Ishikawa (cell line): Measurements from ENCODE around the gene RASL10B.

Source experiments
- CEBPB ChIP-seq: IDR thresholded peaks from 2 replicates; pipeline ENCODE4 v1.6.1; 2012
- CREB1 ChIP-seq: IDR thresholded peaks from 2 replicates; pipeline ENCODE4 v1.6.1; 2012; ENCODE audit warnings: low read depth
- EGR1 ChIP-seq: IDR thresholded peaks from 2 replicates; pipeline ENCODE4 v1.6.1; 2012
- EP300 ChIP-seq: IDR thresholded peaks from 2 replicates; pipeline ENCODE4 v1.6.1; 2012; ENCODE audit warnings: borderline replicate concordance
- FOXM1 ChIP-seq: IDR thresholded peaks from 2 replicates; pipeline ENCODE4 v1.6.1; 2012; ENCODE audit warnings: low read depth, borderline replicate concordance
- NFIC ChIP-seq: IDR thresholded peaks from 2 replicates; pipeline ENCODE4 v1.6.1; 2012
- RAD21 ChIP-seq: IDR thresholded peaks from 2 replicates; pipeline ENCODE4 v1.6.1; 2012; ENCODE audit warnings: low read depth
- REST ChIP-seq: IDR thresholded peaks from 2 replicates; pipeline ENCODE4 v1.6.1; 2012; ENCODE audit warnings: low read depth, mild to moderate bottlenecking
- TAF1 ChIP-seq: IDR thresholded peaks from 2 replicates; pipeline ENCODE4 v1.6.1; 2012; ENCODE audit warnings: low read depth, mild to moderate bottlenecking
- TCF12 ChIP-seq: IDR thresholded peaks from 2 replicates; pipeline ENCODE4 v1.6.1; 2012; ENCODE audit warnings: low read depth
- TEAD4 ChIP-seq: IDR thresholded peaks from 2 replicates; pipeline ENCODE4 v1.6.1; 2012
- USF1 ChIP-seq: IDR thresholded peaks from 2 replicates; pipeline ENCODE4 v1.6.1; 2012
- YY1 ChIP-seq: IDR thresholded peaks from 2 replicates; pipeline ENCODE4 v1.6.1; 2012; ENCODE audit warnings: low read depth
- ZBTB7A ChIP-seq: IDR thresholded peaks from 2 replicates; pipeline ENCODE4 v1.6.1; 2012; ENCODE audit warnings: low read depth
- TF ChIP-seq, protein P1 (sequence below): IDR thresholded peaks from 2 replicates; pipeline ENCODE4 v1.6.1; 2012

The RASL10B gene

DNA sequence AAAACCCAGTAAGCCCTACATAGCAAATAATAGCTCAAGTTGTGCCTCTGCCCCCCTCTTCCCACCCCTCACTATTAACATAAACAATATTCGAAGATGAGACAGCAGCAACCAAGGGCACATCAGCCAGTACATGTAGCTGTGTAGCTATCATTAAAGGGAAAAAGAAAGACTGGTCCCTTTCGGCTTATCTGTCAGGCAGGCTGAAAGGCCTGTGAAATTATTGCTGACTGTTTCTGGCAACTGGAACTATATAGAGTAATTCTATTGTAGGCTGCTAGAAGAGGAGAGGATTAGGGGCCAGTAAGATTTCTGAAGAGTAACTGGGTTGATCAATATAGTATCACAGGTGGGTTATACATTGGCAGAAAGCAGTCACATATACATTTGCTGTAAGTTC, 36.5 kb upstream of the RASL10B start:
- TF ChIP-seq NFIC (no peak), YY1 (no peak), CREB1 (no peak), REST (no peak), EP300 (no peak), TCF12 (no peak), RAD21 (no peak), ZBTB7A (no peak), TAF1 (no peak)

DNA sequence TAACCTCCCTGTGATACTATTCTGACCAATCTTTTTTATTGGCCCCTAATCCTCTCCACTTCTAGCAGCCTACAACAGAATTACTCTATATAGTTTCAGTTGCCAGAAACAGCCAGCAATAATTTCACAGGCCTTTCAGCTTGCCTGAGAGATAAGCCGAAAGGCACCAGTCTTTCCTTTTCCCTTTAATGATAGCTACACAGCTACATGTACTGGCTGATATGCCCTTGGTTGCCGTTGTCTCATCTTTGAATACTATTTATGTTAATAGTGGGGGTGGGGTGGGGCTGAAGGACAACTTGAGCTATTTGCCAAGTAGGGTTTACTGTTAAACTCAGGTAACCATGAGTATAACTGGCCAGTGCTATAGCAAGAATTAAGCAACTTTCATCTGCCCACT, 35.8 kb upstream of the RASL10B start:
- TF ChIP-seq TCF12 (no peak), USF1 (no peak), CEBPB (no peak), NFIC (no peak), TEAD4 (no peak), FOXM1 (no peak), RAD21 (no peak), ZBTB7A (no peak), CREB1 (no peak), YY1 (no peak), TAF1 (no peak)

- TF ChIP-seq TCF12: no peak
- no peak for TF ChIP-seq CEBPB
- no peak for TF ChIP-seq YY1
- no peak for TF ChIP-seq USF1
- no peak for TF ChIP-seq FOXM1
- TF ChIP-seq CREB1: no peak
Measured at GRCh38 chr17:35698800-35699199, 32.6 kb upstream of the RASL10B start.

GRCh38 chr17:35700150-35700549, 31.3 kb upstream of the RASL10B start:
- TF ChIP-seq, protein P1, sequence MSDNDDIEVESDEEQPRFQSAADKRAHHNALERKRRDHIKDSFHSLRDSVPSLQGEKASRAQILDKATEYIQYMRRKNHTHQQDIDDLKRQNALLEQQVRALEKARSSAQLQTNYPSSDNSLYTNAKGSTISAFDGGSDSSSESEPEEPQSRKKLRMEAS: no peak
- TF ChIP-seq NFIC (no peak), USF1 (no peak), ZBTB7A (no peak), EGR1 (no peak), TCF12 (no peak), RAD21 (no peak), CEBPB (no peak)

- TF ChIP-seq REST (no peak), TAF1 (no peak), TCF12 (no peak), EGR1 (no peak), TEAD4 (no peak), CREB1 (no peak), YY1 (no peak), USF1 (no peak), FOXM1 (no peak), EP300 (no peak), NFIC (no peak), ZBTB7A (no peak), RAD21 (no peak), CEBPB (no peak)
- TF ChIP-seq, protein P1: no peak
Measured at GRCh38 chr17:35701491-35701890, 29.9 kb upstream of the RASL10B start.

DNA sequence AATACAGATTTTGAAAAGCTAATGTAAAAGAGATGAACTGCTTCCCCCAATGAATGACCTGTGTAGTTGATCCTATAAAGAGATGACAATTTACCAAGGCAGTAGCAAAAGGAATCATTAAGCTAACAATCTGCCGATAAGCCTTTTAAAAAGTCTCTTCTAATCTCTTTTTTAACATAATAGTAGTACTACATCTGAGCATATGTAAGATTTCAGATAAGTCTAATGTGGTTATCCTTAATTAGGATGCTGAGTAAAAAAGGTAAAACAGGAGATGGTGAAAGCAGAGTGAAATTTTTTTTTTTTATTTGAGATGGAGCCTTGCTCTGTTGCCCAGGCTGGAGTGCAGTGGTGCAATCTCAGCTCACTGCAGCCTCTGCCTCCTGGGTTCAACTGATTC, 26.2 kb upstream of the RASL10B start:
- TF ChIP-seq EGR1 (no peak), RAD21 (no peak), REST (no peak), USF1 (no peak), TEAD4 (no peak), ZBTB7A (no peak), FOXM1 (no peak), NFIC (no peak), YY1 (no peak), TAF1 (no peak), EP300 (no peak), CEBPB (no peak), CREB1 (no peak), TCF12 (no peak)
- TF ChIP-seq, protein P1: no peak
